ENCODE results near the gene BBS1.
A peak's percentile ranks its signal among the peaks of the same experiment; 100 is the strongest.
"Not testable (repeated sequence)": the region's sequence is repeated elsewhere in the genome, so short reads cannot be mapped to it uniquely, and the experiment has no call there.

BBS1 gene

GRCh38 chr11:66539870-66540213 is 29.4 kb downstream of the BBS1 start:
- DNase-seq, result no peak
- Histone ChIP-seq H3K4me3 (no peak overlapping the region), H3K4me1 (peaks cover 0 to 16% (median 10%) of the 10 kb centered on the region in 4 donors), H3K36me3 (peaks cover 17 to 85% (median 33%) of the 10 kb centered on the region in 3 donors), H3K27ac (no peak overlapping the region), H3K9me3 (no peaks in the 10 kb centered on the region), H3K27me3 (no peaks in the 10 kb centered on the region)
- no peak for TF ChIP-seq CTCF (IDR thresholded peaks at IDR 0.05)
- intact Hi-C loops (cut with DNase I; ENCODE audit: low total_unique reads), result no loop called here

GRCh38 chr11:66540598-66540997 is 30.2 kb downstream of the BBS1 start:
- intact Hi-C loops (cut with DNase I; ENCODE audit: low total_unique reads); H3K27ac ChIP-seq; DNase-seq; H3K27me3 ChIP-seq; H3K4me3 ChIP-seq; H3K9me3 ChIP-seq: not testable (repeated sequence)
- H3K4me1 ChIP-seq, result peaks cover 0 to 23% (median 18%) of the 10 kb centered on the region in 4 donors
- peaks cover 17 to 79% (median 32%) of the 10 kb centered on the region in 3 donors for H3K36me3 ChIP-seq

GRCh38 chr11:66541892-66542291 is 31.5 kb downstream of the BBS1 start:
- no peaks in the 10 kb centered on the region for H3K9me3 ChIP-seq
- H3K27me3 ChIP-seq, result no peaks in the 10 kb centered on the region
- peaks cover 15 to 66% (median 25%) of the 10 kb centered on the region in 3 donors for H3K36me3 ChIP-seq
- H3K27ac ChIP-seq, result no peak overlapping the region
- no peak for DNase-seq
- H3K4me1 ChIP-seq, result peaks cover 0 to 36% (median 25%) of the 10 kb centered on the region in 4 donors
- TF ChIP-seq CTCF (IDR thresholded peaks at IDR 0.05), result no peak
- H3K4me3 ChIP-seq, result no peak overlapping the region
- intact Hi-C loops (cut with DNase I; ENCODE audit: low total_unique reads), result no loop called here

- intact Hi-C loops (cut with DNase I; ENCODE audit: low total_unique reads), result no loop called here
- Histone ChIP-seq H3K27me3 (no peaks in the 10 kb centered on the region), H3K9me3 (no peaks in the 10 kb centered on the region), H3K4me3 (no peak overlapping the region), H3K36me3 (peaks cover 12 to 61% (median 22%) of the 10 kb centered on the region in 3 donors), H3K4me1 (peaks cover 0 to 41% (median 27%) of the 10 kb centered on the region in 4 donors), H3K27ac (no peak overlapping the region)
- TF ChIP-seq CTCF (IDR thresholded peaks at IDR 0.05), result no peak
- no peak for DNase-seq
Measured at GRCh38 chr11:66542362-66542761, 31.9 kb downstream of the BBS1 start.

GRCh38 chr11:66543263-66544107 is 33.0 kb downstream of the BBS1 start:
- no peak overlapping the region for H3K27ac ChIP-seq
- no peak for TF ChIP-seq CTCF (IDR thresholded peaks at IDR 0.05)
- H3K9me3 ChIP-seq, result no peaks in the 10 kb centered on the region
- H3K4me1 ChIP-seq, result peaks cover 0 to 41% (median 27%) of the 10 kb centered on the region in 4 donors
- peaks cover 12 to 51% (median 21%) of the 10 kb centered on the region in 3 donors for H3K36me3 ChIP-seq
- no peak overlapping the region for H3K4me3 ChIP-seq
- no peaks in the 10 kb centered on the region for H3K27me3 ChIP-seq
- peak in 1 of 2 donors; percentile 33 for DNase-seq
- intact Hi-C loops (cut with DNase I; ENCODE audit: low total_unique reads), result no loop called here

- H3K36me3 ChIP-seq, result peaks cover 0 to 36% (median 10%) of the 10 kb centered on the region in 3 donors
- peak overlapping the region; percentile 68 to 94 for H3K4me3 ChIP-seq
- intact Hi-C loops (cut with DNase I; ENCODE audit: low total_unique reads); DNase-seq; H3K9me3 ChIP-seq; H3K27me3 ChIP-seq: not testable (repeated sequence)
- peaks cover 0 to 41% (median 27%) of the 10 kb centered on the region in 4 donors for H3K4me1 ChIP-seq
- H3K27ac ChIP-seq, result peak overlapping the region in 1 of 2 donors; percentile 72
Measured at GRCh38 chr11:66544952-66545351, 34.5 kb downstream of the BBS1 start.
